Measurements from ENCODE around the gene IFFO2. TPM values are rescaled to one million over a fixed set of nuclear protein-coding genes. Genes with fewer than 3 reads are reported as not detected.
A peak's percentile ranks its signal among the peaks of the same experiment; 100 is the strongest.

The IFFO2 gene
- total RNA-seq, 2 donors from 2014 or later = 23.5 to 44.2 TPM

DNA sequence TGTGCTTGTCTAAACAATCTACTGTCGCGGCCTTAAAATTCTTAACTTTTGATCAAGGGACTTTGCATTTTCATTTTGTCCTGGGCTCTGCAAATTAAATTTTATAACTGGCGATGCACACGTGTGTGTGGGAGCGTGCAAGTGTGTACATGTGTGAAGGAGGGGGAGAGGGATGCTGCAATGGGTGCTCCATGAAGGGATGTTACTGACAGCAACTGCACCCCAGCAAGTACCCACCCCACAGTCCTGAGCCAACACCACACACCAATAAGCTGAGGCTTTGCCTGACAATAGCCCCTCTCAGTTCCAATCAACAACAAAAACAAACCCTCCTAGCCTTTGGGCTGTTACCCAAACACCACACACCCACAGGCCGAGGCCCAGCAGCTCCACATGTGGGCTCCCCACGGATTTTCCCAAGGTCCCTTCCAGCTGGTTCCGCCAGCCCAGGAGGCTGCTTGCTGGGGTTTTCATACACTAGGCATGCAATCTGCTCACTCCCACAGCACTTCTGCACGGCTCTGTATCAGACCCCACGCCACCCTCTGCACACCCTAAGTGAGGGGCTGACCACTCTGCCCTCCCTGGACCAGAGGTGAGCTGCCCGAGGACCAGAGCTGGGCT, 32.8 kb upstream of the IFFO2 start:
- no peaks in the 10 kb centered on the region for H3K9me3 Mint-ChIP-seq
- H3K27ac Mint-ChIP-seq = no peak overlapping the region
- H3K4me3 Mint-ChIP-seq = no peak overlapping the region
- ATAC-seq (peak in 1 of 2 donors; percentile 24), DNase-seq (ENCODE audit: low spot score) (no peak)
- peaks cover 19 to 30% of the 10 kb centered on the region in 2 donors for H3K27me3 Mint-ChIP-seq
- H3K36me3 Mint-ChIP-seq = no peaks in the 10 kb centered on the region
- H3K4me1 Mint-ChIP-seq (ENCODE audit: low read depth in 2 of 2) = no peaks in the 10 kb centered on the region

DNA sequence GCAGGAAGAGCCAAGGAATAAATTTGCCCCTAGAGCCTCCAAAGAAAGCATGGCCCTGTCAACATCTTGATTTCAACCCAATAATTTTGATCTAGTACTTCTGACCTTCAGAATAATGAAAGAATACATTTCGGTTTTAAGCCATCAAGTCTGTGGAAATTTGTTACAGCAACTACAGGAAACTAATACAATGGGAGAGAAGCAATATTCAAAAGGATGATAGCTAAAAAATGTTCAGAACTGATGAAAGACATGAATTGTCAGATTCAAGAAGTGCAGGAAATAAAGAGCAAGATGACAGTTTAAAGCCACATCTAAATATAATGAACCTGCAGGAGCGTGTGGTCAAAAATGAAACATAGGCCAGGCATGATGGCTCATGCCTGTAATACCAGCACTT, 24.8 kb upstream of the IFFO2 start:
- ATAC-seq (no peak), DNase-seq (ENCODE audit: low spot score) (no peak)
- H3K36me3 Mint-ChIP-seq = peaks cover 12% of the 10 kb centered on the region
- peaks cover 41 to 57% of the 10 kb centered on the region in 2 donors for H3K27me3 Mint-ChIP-seq
- H3K9me3 Mint-ChIP-seq = peaks cover 6% of the 10 kb centered on the region
- no peak overlapping the region for H3K27ac Mint-ChIP-seq
- no peaks in the 10 kb centered on the region for H3K4me1 Mint-ChIP-seq (ENCODE audit: low read depth in 2 of 2)
- no peak overlapping the region for H3K4me3 Mint-ChIP-seq

DNA sequence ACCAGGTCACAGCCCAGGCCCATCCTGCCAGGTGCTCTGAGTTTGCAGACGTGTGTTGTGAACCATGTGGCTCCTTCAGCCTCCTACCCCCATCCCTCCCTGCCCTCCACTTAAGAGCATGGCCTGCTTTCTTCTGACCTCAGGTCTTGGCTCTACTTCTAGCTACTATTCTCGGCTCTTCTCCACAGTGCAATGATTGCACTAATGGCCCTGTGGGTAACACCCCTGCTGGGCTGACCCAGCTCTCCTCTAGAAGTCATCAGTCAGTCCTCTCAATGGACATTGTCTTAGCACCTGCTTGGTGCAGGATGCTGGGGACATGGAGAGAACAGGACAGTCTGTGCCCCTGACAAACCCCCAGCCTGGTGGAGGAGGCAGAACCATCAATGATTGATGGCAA, 22.2 kb upstream of the IFFO2 start:
- Mint-ChIP-seq H3K27me3 (peaks cover 38 to 44% of the 10 kb centered on the region in 2 donors), H3K27ac (no peak overlapping the region), H3K9me3 (peaks cover 6% of the 10 kb centered on the region), H3K4me1 (ENCODE audit: low read depth in 2 of 2) (no peaks in the 10 kb centered on the region), H3K4me3 (no peak overlapping the region), H3K36me3 (peaks cover 12% of the 10 kb centered on the region)
- ATAC-seq (no peak), DNase-seq (ENCODE audit: low spot score) (no peak)

DNA sequence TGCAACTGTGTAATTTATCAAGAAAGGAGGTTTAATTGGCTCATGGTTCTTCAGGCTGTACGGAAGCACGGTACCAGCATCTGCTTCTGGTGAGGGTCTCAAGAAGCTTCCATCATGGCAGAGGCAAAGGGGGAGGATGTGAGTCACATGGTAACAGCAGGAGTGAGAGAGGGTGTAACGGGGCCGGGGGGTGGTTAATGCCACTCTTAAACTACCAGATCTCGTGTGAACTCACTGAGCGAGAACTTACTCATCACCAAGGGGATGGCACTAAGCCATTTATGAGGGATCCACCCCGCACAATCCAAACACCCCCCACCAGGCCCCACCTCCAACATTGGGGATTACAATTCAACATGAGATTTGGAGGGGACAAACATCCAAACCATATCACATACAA, 21.0 kb upstream of the IFFO2 start:
- peaks cover 12% of the 10 kb centered on the region for H3K36me3 Mint-ChIP-seq
- no peak for DNase-seq (ENCODE audit: low spot score)
- ATAC-seq = peak in 1 of 2 donors; percentile 24
- peaks cover 6% of the 10 kb centered on the region for H3K9me3 Mint-ChIP-seq
- H3K4me3 Mint-ChIP-seq = no peak overlapping the region
- H3K27ac Mint-ChIP-seq = no peak overlapping the region
- peaks cover 0 to 2% of the 10 kb centered on the region in 2 donors for H3K4me1 Mint-ChIP-seq (ENCODE audit: low read depth in 2 of 2)
- peaks cover 42 to 45% of the 10 kb centered on the region in 2 donors for H3K27me3 Mint-ChIP-seq

DNA sequence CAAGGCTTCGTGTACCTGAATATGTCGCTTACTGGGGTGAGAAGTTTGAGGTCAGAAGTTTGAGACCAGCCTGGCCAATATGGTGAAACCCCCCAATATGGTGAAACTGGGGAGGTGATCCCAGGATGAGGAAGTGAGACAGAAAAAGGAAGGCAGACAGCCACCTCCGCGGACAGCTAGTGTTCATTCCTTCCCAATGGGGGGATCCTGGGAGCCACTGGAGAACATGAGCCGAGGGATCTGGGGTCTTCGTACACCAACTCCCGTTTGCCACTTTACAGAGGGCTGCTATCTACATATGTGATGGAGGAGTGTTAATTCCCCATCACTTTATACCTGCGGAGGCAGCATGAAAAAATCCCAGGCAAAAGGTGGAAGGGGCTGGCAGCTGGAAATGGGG, 19.6 kb upstream of the IFFO2 start:
- DNase-seq (ENCODE audit: low spot score) (no peak), ATAC-seq (no peak)
- H3K9me3 Mint-ChIP-seq = peaks cover 6% of the 10 kb centered on the region
- H3K4me3 Mint-ChIP-seq = no peak overlapping the region
- peaks cover 30 to 32% of the 10 kb centered on the region in 2 donors for H3K27me3 Mint-ChIP-seq
- H3K4me1 Mint-ChIP-seq (ENCODE audit: low read depth in 2 of 2) = peaks cover 0 to 2% of the 10 kb centered on the region in 2 donors
- H3K36me3 Mint-ChIP-seq = peaks cover 6% of the 10 kb centered on the region
- no peak overlapping the region for H3K27ac Mint-ChIP-seq

DNA sequence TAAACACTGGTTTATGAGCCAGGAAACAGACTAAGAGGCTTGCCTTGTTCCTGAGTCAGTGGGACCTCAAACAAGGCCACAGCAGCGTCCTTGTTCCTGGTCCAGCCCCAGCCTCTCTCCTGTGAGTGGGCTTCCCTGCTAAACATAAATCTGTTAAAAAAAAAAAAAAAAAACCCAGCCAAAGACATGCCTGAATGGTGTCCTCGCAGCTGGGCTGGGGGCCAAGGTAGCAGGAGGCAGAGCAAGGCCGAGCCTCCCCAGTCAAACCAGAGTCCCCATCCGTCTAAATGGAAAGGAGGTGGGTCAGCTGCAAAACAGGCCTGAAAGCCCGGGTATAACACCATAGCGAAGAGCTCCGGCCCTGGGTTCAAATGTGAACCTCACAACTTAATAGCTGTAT, 18.1 kb upstream of the IFFO2 start:
- H3K36me3 Mint-ChIP-seq = no peaks in the 10 kb centered on the region
- no peak for DNase-seq (ENCODE audit: low spot score)
- H3K4me1 Mint-ChIP-seq (ENCODE audit: low read depth in 2 of 2) = peaks cover 0 to 2% of the 10 kb centered on the region in 2 donors
- H3K27me3 Mint-ChIP-seq = peaks cover 16 to 17% of the 10 kb centered on the region in 2 donors
- no peak overlapping the region for H3K4me3 Mint-ChIP-seq
- H3K27ac Mint-ChIP-seq = no peak overlapping the region
- ATAC-seq = no peak
- no peaks in the 10 kb centered on the region for H3K9me3 Mint-ChIP-seq

DNA sequence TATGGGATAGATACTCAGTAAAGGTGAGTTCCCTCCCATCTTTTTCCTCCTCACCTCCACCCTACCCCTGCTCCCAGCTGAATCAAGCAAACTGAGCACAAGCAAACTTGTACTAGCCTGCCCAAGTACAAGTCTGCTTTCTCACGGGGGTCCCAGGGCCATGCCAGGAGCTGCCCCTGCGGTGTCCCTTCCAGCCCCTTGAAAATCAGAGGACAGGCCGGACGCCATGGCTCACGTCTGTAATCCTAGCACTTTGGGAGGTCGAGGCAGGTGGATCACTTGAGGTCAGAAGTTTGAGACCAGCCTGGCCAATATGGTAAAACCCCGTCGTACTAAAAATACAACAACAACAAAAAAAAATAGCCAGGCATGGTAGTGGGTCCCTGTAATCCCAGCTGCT, 17.5 kb upstream of the IFFO2 start:
- H3K36me3 Mint-ChIP-seq = no peaks in the 10 kb centered on the region
- H3K27ac Mint-ChIP-seq = no peak overlapping the region
- H3K4me3 Mint-ChIP-seq = no peak overlapping the region
- ATAC-seq (no peak), DNase-seq (ENCODE audit: low spot score) (no peak)
- peaks cover 0 to 2% of the 10 kb centered on the region in 2 donors for H3K4me1 Mint-ChIP-seq (ENCODE audit: low read depth in 2 of 2)
- no peaks in the 10 kb centered on the region for H3K9me3 Mint-ChIP-seq
- H3K27me3 Mint-ChIP-seq = peaks cover 11 to 13% of the 10 kb centered on the region in 2 donors

DNA sequence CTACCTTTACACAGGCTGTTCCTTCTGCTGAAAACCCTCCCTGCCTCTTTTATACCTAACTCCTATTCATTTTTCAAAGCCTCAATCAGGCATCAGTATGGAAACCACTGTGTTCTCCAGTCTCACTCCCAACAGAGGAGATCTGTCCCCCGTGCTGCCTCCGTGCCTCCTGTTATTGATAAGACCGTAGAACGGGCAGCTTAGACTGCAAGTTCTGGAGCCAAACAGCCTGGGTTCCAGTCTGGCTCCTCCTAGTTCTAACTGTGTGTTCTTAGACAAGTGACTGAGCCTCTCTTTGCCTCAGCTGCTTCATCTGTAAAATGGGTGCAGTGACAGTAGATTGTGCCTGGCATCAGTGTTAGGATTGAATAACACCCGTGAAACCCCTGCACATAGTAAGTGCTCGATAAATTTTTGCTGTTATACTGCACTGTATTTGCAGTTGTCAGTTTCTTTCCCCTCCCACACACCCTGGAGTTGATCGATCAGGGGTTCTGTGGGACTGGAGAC, 17.0 kb upstream of the IFFO2 start:
- no peak overlapping the region for H3K4me3 Mint-ChIP-seq
- no peaks in the 10 kb centered on the region for H3K9me3 Mint-ChIP-seq
- H3K27me3 Mint-ChIP-seq = peaks cover 6 to 12% of the 10 kb centered on the region in 2 donors
- ATAC-seq (no peak), DNase-seq (ENCODE audit: low spot score) (no peak)
- peaks cover 0 to 2% of the 10 kb centered on the region in 2 donors for H3K4me1 Mint-ChIP-seq (ENCODE audit: low read depth in 2 of 2)
- no peak overlapping the region for H3K27ac Mint-ChIP-seq
- no peaks in the 10 kb centered on the region for H3K36me3 Mint-ChIP-seq

DNA sequence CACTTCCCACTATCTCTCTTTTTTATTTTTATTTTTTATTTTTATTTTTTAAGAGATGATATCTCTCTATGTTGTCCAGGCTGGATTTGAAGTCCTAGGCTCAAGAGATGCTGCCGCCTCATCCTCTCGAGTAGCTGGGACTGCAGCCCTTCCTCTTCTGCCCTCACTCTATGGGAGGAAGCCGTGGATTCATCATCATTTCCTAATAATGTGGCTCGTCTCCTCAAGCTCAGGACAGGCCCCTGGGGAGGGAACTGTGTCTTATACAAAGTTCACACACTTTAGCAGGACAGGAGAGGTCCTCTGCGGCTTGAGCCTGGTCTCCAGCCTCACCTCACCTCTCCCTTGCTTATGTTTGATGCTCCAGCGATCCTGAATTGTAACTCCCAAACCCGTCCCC, 16.5 kb upstream of the IFFO2 start:
- ATAC-seq (no peak), DNase-seq (ENCODE audit: low spot score) (no peak)
- peaks cover 6 to 13% of the 10 kb centered on the region in 2 donors for H3K27me3 Mint-ChIP-seq
- H3K36me3 Mint-ChIP-seq = no peaks in the 10 kb centered on the region
- no peak overlapping the region for H3K27ac Mint-ChIP-seq
- H3K4me1 Mint-ChIP-seq (ENCODE audit: low read depth in 2 of 2) = peaks cover 0 to 2% of the 10 kb centered on the region in 2 donors
- H3K4me3 Mint-ChIP-seq = no peak overlapping the region
- H3K9me3 Mint-ChIP-seq = no peaks in the 10 kb centered on the region

DNA sequence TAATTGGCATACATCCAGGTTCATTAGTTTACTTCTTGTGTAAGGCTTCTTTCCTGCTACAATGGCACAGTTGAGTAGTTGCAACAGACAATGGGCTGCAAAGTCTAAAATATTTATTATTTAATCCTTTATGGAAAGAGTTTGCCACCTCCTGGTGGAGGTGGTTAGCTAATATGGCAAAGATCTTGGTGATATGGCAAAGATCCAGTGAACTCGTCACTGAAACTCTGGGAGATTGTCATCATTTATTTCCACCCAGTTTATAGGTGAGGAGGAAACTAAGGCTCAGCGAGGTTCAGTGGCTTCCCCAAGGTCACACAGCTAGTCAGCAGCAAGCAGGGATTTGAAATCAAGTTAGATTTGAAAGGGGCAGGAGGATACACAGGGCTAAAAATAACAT, 16.1 kb upstream of the IFFO2 start:
- H3K4me1 Mint-ChIP-seq (ENCODE audit: low read depth in 2 of 2) = peaks cover 0 to 2% of the 10 kb centered on the region in 2 donors
- H3K36me3 Mint-ChIP-seq = no peaks in the 10 kb centered on the region
- ATAC-seq (no peak), DNase-seq (ENCODE audit: low spot score) (no peak)
- H3K27ac Mint-ChIP-seq = no peak overlapping the region
- H3K9me3 Mint-ChIP-seq = no peaks in the 10 kb centered on the region
- no peak overlapping the region for H3K4me3 Mint-ChIP-seq
- H3K27me3 Mint-ChIP-seq = peaks cover 6 to 13% of the 10 kb centered on the region in 2 donors

DNA sequence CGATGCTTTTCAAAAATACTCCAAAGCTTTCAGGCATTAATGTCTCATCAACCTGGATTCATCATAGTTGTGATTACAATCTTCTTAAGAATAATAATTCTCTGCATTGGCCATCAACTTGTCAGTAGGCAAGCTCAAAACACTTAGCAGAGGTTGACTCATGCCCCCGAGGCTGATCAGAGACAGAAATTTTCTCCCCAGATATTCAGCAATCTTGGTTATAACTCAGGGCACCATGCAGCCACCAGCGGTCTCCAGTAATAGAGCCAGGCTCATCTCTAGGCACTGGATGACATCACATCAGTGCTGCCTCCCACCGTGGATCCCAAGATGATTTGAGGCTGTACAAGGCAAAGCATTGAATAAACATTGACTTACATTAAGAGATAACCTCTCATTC, 14.3 kb upstream of the IFFO2 start:
- H3K9me3 Mint-ChIP-seq = no peaks in the 10 kb centered on the region
- H3K4me1 Mint-ChIP-seq (ENCODE audit: low read depth in 2 of 2) = peaks cover 0 to 5% of the 10 kb centered on the region in 2 donors
- DNase-seq (ENCODE audit: low spot score) (no peak), ATAC-seq (no peak)
- H3K27ac Mint-ChIP-seq = no peak overlapping the region
- H3K4me3 Mint-ChIP-seq = no peak overlapping the region
- no peaks in the 10 kb centered on the region for H3K36me3 Mint-ChIP-seq
- peaks cover 6 to 9% of the 10 kb centered on the region in 2 donors for H3K27me3 Mint-ChIP-seq

DNA sequence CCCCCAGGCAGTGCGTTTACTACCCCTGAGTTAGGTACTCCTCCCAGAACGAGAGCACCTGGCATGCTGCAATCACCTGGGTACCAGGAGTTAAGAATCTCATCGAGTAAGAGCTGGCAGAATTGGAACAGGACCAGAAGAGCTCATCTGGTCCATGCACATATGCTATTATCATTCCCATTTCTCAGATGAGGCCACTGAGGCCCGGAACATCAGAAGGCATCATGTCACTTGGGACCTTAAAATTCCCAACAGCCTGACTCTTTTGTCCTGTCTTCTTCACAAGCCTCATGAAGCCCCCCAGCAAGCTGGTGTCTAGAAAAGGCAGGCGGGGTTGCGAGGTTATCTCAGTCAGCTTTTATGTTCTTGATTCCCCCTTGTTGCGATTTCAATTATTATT, 13.9 kb upstream of the IFFO2 start:
- ATAC-seq (no peak), DNase-seq (ENCODE audit: low spot score) (no peak)
- peaks cover 6 to 9% of the 10 kb centered on the region in 2 donors for H3K27me3 Mint-ChIP-seq
- H3K4me1 Mint-ChIP-seq (ENCODE audit: low read depth in 2 of 2) = peaks cover 0 to 7% of the 10 kb centered on the region in 2 donors
- no peak overlapping the region for H3K4me3 Mint-ChIP-seq
- no peaks in the 10 kb centered on the region for H3K36me3 Mint-ChIP-seq
- no peak overlapping the region for H3K27ac Mint-ChIP-seq
- H3K9me3 Mint-ChIP-seq = no peaks in the 10 kb centered on the region

DNA sequence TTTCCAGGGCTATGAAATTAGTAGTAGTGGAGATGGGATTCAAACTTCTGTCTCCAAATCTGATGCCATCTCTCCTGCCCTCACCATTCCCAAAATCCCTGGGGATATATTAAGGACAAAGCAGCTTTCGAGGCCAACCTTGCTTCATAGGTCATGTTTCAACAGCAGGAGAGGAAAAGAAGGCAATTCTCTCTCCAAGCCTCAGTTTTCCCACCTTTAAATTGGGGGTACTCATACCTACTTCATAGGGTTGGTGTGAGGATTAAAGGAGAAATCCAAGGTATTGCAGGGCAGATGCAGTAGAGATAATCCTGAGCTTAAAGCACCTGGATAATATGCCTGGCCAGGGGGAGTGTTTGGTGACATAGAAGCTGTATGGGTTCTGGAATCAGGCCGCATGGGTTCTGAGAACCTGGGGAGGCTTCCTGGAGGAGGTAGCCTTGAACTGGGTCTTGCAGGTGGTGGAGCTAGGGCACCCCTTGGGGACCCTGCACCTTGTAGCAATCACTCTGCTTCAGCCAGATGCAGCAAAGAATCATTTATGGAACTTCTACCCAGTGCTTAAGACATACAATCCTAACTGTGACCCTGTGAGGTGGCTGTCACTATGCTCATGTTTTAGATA, 10.7 kb upstream of the IFFO2 start:
- DNase-seq (ENCODE audit: low spot score) = no peak
- Mint-ChIP-seq H3K9me3 (no peaks in the 10 kb centered on the region), H3K36me3 (no peaks in the 10 kb centered on the region), H3K4me1 (ENCODE audit: low read depth in 2 of 2) (peaks cover 0 to 9% of the 10 kb centered on the region in 2 donors), H3K4me3 (no peak overlapping the region), H3K27me3 (peaks cover 0 to 7% of the 10 kb centered on the region in 2 donors), H3K27ac (no peak overlapping the region)
- ATAC-seq = no peak
